Choroid plexus epithelial cell (primary cell): ENCODE data around the gene MN1.

ENCODE experiments used
- DNase-seq: peaks from one replicate; pipeline ENCODE4 v3.0.0-alpha.2; 2010; ENCODE audit warnings: low read depth
- H3K4me3 ChIP-seq: 2 replicates; pipeline ENCODE4 v1.5.1; 2011; ENCODE audit warnings: low read depth, mild to moderate bottlenecking, control low read depth, low read length, moderate library complexity
- TF ChIP-seq, protein P1 (sequence below): conservative IDR thresholded peaks from 2 replicates; pipeline ENCODE4 v1.5.1; 2011; ENCODE audit warnings: low read depth, mild to moderate bottlenecking, control low read depth, inconsistent platforms, low read length, moderate library complexity

The MN1 gene

DNA sequence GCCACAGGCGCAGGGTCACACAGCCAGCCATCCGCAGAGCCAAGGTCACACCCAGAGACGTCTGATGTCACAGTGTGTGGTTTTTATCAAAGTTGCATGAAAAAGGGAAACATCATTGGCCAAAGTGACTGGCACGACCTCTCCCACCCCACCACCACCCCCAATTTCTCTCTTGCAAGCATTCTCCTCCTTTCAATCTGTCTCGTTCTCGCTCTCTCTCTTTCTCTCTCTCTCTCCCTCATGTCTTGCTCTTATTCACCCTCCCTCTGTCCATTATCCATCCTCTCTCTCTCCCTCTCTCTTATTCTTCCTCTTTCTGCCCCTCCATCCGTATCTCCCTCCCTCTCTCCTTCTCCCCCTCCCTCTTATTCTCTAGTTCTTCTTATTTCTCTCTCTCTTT, 40.6 kb downstream of the MN1 start:
- no peak for DNase-seq
- TF ChIP-seq, protein P1, sequence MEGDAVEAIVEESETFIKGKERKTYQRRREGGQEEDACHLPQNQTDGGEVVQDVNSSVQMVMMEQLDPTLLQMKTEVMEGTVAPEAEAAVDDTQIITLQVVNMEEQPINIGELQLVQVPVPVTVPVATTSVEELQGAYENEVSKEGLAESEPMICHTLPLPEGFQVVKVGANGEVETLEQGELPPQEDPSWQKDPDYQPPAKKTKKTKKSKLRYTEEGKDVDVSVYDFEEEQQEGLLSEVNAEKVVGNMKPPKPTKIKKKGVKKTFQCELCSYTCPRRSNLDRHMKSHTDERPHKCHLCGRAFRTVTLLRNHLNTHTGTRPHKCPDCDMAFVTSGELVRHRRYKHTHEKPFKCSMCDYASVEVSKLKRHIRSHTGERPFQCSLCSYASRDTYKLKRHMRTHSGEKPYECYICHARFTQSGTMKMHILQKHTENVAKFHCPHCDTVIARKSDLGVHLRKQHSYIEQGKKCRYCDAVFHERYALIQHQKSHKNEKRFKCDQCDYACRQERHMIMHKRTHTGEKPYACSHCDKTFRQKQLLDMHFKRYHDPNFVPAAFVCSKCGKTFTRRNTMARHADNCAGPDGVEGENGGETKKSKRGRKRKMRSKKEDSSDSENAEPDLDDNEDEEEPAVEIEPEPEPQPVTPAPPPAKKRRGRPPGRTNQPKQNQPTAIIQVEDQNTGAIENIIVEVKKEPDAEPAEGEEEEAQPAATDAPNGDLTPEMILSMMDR = no peak
- no peak overlapping the region for H3K4me3 ChIP-seq

DNA sequence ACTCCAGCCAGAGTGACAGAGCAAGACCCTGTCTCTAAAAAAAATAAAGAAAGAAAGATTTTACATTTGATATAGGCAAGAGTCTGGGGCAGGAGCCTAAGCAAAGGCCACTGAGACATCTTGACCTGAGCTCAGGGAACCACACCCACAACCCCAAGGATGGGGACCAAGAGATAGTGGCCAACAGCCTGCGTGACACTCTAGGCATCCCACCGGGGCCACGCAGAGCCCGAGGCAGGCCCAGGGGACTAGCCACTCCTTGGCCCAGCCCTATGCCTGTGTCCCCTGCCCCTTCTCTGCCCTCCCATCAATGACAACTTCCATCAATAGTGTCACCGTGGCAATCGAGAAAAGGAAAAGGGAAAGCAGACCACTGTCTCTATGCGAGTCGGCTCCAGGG, 41.1 kb downstream of the MN1 start:
- TF ChIP-seq, protein P1 = no peak
- no peak for DNase-seq
- no peak overlapping the region for H3K4me3 ChIP-seq

DNA sequence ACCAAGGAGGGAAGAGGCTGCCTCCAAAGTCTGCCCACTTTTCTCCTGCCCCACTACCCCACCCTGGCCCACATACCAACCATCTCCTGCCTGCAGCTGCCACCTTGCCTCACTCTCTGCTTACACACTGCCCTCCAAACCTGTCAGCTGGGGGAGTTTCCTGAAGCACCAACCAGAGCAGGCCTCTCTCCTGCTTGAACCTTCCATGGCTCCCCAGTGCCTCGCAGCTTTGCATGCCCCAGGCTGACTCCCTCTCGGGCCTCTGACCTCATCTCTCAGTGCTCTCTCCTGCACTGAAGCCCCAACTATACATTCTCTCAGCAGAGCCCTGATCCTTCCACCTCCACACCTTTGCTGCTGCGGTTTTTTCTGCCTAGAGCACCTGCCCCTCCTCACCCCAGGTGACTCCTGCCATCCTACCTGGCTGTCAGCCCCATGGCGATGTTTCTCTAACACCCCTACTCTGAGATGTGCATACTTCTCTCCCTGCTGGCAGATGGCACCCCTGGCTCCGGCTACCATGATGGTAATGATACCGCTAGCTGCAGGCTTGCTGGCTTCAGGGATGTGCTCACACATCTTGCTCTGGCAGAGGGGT, 43.5 kb downstream of the MN1 start:
- no peak overlapping the region for H3K4me3 ChIP-seq
- TF ChIP-seq, protein P1 = no peak
- DNase-seq = no peak

GRCh38 chr22:27756212-27756660, 45.3 kb downstream of the MN1 start:
- TF ChIP-seq, protein P1 = no peak
- H3K4me3 ChIP-seq = no peak overlapping the region
- DNase-seq = no peak

GRCh38 chr22:27755521-27756211, 45.9 kb downstream of the MN1 start:
- TF ChIP-seq, protein P1 = no peak

GRCh38 chr22:27754888-27755480, 46.6 kb downstream of the MN1 start:
- H3K4me3 ChIP-seq = no peak overlapping the region
- DNase-seq = no peak
- TF ChIP-seq, protein P1 = no peak

More at GRCh38 chr22:27755521-27756211, 45.9 kb downstream of the MN1 start:
- no peak for DNase-seq
- no peak overlapping the region for H3K4me3 ChIP-seq
